ENCODE data around the gene SARDH.

- TF ChIP-seq CTCF (IDR thresholded peaks at IDR 0.05): no peak
- no peak for TF ChIP-seq POLR2A (IDR thresholded peaks at IDR 0.05)
These were observed 48.2 kb upstream of the SARDH start for GRCh38 chr9:133786371-133786753.

Data from heart left ventricle (tissue), 13 donors.